ENCODE data around the gene MOBP. TPM values are rescaled to one million over a fixed set of nuclear protein-coding genes. Genes with fewer than 3 reads are reported as not detected.
"Not testable (repeated sequence)": the region's sequence is repeated elsewhere in the genome, so short reads cannot be mapped to it uniquely, and the experiment has no call there.

Gene MOBP
- total RNA-seq: not detected

- ATAC-seq: no peak
Observed at GRCh38 chr3:39467394-39468107, at the start of gene MOBP. Gene MOBP, plus strand, starts transcription at chr3:39467680. Its CDS starts 34,390 bp downstream, at chr3:39502070.

- ATAC-seq: not testable (repeated sequence)
Observed at GRCh38 chr3:39418556-39419225, 48.8 kb upstream of the MOBP start.

- ATAC-seq: peak; percentile 70
Observed at GRCh38 chr3:39419742-39420315, 47.7 kb upstream of the MOBP start.

GRCh38 chr3:39420543-39420942, 46.9 kb upstream of the MOBP start:
- ATAC-seq: no peak

GRCh38 chr3:39423436-39423970, 44.0 kb upstream of the MOBP start:
- no peak for ATAC-seq

- peak; percentile 64 for ATAC-seq
Observed at GRCh38 chr3:39426312-39426711, 41.2 kb upstream of the MOBP start.

- ATAC-seq: no peak
Observed at GRCh38 chr3:39427506-39427905, 40.0 kb upstream of the MOBP start.

- peak; percentile 14 for ATAC-seq
Observed at GRCh38 chr3:39428745-39429201, 38.7 kb upstream of the MOBP start.

GRCh38 chr3:39429466-39429865, 38.0 kb upstream of the MOBP start:
- ATAC-seq: no peak

GRCh38 chr3:39432342-39432741, 35.1 kb upstream of the MOBP start:
- ATAC-seq: no peak

- no peak for ATAC-seq
Observed at GRCh38 chr3:39433642-39434041, 33.8 kb upstream of the MOBP start.

GRCh38 chr3:39434574-39434973, 32.9 kb upstream of the MOBP start:
- ATAC-seq: peak; percentile 42

GRCh38 chr3:39435006-39435748, 32.3 kb upstream of the MOBP start:
- no peak for ATAC-seq

- ATAC-seq: no peak
Observed at GRCh38 chr3:39438880-39439279, 28.6 kb upstream of the MOBP start.

GRCh38 chr3:39440316-39440715, 27.2 kb upstream of the MOBP start:
- ATAC-seq: no peak

GRCh38 chr3:39443530-39443929, 23.9 kb upstream of the MOBP start:
- peak; percentile 32 for ATAC-seq

- ATAC-seq: no peak
Observed at GRCh38 chr3:39445927-39446326, 21.6 kb upstream of the MOBP start.

GRCh38 chr3:39446444-39446843, 21.0 kb upstream of the MOBP start:
- ATAC-seq: no peak

GRCh38 chr3:39447637-39448483, 19.6 kb upstream of the MOBP start:
- peak; percentile 91 for ATAC-seq

GRCh38 chr3:39448506-39449233, 18.8 kb upstream of the MOBP start:
- ATAC-seq: no peak

- no peak for ATAC-seq
Observed at GRCh38 chr3:39449796-39450195, 17.7 kb upstream of the MOBP start.
